ENCODE data around the gene KRTDAP. TPM values are rescaled to one million over a fixed set of nuclear protein-coding genes. Genes with fewer than 3 reads are reported as not detected.

Gene KRTDAP
- total and polyA plus RNA-seq, 10 of the 15 experiments (the other 5 are each of a cell fraction or from before 2014, with no cell fraction given) = 0.23 TPM; not detected in 9

- TF ChIP-seq BHLHE40 (IDR thresholded peaks at IDR 0.05; ENCODE audit: borderline replicate concordance in 1 of 2, low read depth in 2 of 2, low read length in 1 of 2) (no peak), ZBTB4 (CRISPR knock-in tag; IDR thresholded peaks at IDR 0.05) (no peak), PRDM15 (CRISPR knock-in tag; IDR thresholded peaks at IDR 0.05) (no peak), CREB1 (IDR thresholded peaks at IDR 0.05; ENCODE audit: low read depth) (no peak; the same call in 1 of the 2 replicates), PBX3 (IDR thresholded peaks at IDR 0.05; ENCODE audit: insufficient replicate concordance, low read depth, low read length) (no peak), ATF2 (IDR thresholded peaks at IDR 0.05; ENCODE audit: low read length) (peak; percentile 68; the same call in 1 of the 2 replicates), SPI1 (IDR thresholded peaks at IDR 0.05; ENCODE audit: borderline replicate concordance, insufficient read depth, low read depth, low read length) (peak; percentile 94), IRF5 (IDR thresholded peaks at IDR 0.05; ENCODE audit: borderline replicate concordance) (no peak), NRF1 (conservative IDR thresholded peaks at IDR 0.05; ENCODE audit: low read depth, low read length) (no peak), E2F8 (IDR thresholded peaks at IDR 0.05; ENCODE audit: low read depth, partially characterized antibody) (no peak), MXI1 (IDR thresholded peaks at IDR 0.05; ENCODE audit: low read depth, low read length) (no peak), STAT3 (IDR thresholded peaks at IDR 0.05; ENCODE audit: low read depth, low read length) (no peak), ZZZ3 (IDR thresholded peaks at IDR 0.05; ENCODE audit: control insufficient read depth, insufficient read length, low read depth) (no peak), HDGF (IDR thresholded peaks at IDR 0.05) (no peak), ETV6 (conservative IDR thresholded peaks at IDR 0.05 in 1 of 2, IDR thresholded peaks at IDR 0.05 in 1 of 2; ENCODE audit: borderline replicate concordance in 1 of 2, low read depth in 1 of 2) (no peak)
These were observed 33.1 kb downstream of the KRTDAP start (continued) for GRCh38 chr19:35457173-35457572.

All from GM12878 (cell line).